Globus pallidus (tissue), 1 donor: ENCODE results near the gene CNNM1.
A peak's percentile ranks its signal among the peaks of the same experiment; 100 is the strongest.

ENCODE experiments used
- DNase-seq: peaks from one replicate; pipeline ENCODE4 v3.0.0-alpha.2; 2015; ENCODE audit warnings: low spot score

CNNM1 gene

DNA sequence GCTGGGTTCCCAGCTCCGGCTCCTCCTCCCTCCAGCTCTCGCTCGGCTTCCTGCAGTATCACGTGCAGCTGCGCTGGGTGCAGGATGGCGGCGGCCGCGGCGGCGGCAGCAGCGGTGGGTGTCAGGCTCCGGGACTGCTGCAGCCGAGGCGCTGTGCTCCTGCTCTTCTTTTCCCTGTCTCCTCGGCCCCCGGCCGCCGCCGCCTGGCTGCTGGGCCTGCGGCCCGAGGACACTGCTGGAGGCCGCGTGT, at the start of gene CNNM1:
TSS of gene CNNM1 (plus strand) at position 53 of the 250 bp plus-strand sequence. CDS start at position 85, 32 bp downstream.
- no peak for DNase-seq

GRCh38 chr10:99279626-99280111, 49.5 kb upstream of the CNNM1 start:
- no peak for DNase-seq

DNA sequence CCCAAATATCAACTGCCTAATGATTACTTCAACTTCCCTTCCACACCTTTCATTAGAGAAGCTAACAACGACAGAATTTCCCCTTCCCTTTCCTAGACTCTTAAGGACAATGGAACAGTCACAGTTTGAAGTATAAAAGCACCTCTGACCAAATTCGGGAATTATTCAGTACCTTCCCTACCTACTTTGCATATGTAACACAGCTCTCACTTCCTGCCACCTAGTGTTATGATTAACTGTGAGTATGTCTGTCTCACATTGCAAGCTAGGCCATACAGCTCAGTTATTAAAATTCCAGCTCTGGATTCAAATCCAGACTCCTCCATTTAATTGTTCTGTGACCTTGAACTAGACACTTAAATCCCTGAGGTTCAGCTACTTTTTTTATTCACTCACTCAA, 48.7 kb upstream of the CNNM1 start:
- no peak for DNase-seq

GRCh38 chr10:99285881-99286280, 43.3 kb upstream of the CNNM1 start:
- no peak for DNase-seq

GRCh38 chr10:99290306-99290705, 38.9 kb upstream of the CNNM1 start:
- DNase-seq: no peak

DNA sequence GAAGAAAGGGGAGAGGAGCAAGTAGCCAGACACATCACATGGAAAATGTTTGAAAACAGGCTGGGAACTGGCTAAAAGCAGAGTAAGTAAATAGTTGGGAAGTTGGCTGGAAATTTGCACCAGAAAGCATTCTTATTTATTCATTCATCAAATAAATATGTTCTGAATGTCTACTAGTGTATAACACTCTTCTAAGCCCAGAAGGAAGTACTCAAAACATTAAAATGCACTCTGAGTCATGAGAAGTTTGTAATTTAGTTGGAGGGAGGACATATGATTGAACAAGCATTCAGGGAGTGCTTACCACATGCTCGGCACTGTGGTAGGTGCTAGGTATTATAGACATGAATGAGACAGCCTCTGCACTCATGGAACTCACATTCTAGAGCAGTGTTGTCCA, 37.0 kb upstream of the CNNM1 start:
- no peak for DNase-seq

DNA sequence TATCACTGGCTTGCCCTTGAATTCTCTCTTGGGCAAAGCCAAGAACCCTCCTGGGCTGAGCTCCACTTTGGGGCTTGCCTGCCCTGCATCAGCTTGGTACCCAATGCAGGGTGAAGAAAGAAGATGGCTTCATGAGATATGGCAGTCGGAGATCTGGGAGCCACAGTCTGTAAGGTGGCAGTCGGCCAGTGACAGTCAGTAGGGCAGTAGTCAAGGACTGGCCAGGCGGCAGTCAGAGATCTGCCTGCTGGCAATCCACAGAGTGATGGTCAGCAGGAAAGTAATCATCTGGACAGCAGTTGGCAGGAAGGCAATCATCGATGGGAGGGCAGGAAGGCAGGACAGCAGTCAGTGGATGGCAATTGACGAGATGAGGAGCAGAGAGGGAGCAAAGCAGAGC, 32.6 kb upstream of the CNNM1 start:
- peak; percentile 7 for DNase-seq

DNA sequence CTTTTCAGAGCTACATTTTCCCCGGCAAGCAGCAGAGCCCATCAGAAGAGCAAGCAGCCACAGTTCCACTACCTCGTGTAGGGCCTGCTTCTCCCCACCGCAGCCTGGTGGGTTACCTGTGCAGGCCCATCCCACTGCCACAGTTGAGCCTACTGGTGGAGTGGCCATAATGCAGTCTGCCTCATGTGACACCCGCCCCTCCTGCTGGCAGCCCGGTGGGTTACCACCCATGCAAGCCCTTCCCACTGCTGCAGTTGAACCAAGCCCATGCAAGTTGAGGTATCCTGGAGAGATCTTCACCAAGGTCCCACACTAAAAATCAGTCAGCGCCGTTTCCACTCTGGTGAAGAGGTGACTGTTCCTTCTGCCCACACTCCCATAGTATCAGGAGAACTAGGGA, 32.1 kb upstream of the CNNM1 start:
- DNase-seq: no peak

DNA sequence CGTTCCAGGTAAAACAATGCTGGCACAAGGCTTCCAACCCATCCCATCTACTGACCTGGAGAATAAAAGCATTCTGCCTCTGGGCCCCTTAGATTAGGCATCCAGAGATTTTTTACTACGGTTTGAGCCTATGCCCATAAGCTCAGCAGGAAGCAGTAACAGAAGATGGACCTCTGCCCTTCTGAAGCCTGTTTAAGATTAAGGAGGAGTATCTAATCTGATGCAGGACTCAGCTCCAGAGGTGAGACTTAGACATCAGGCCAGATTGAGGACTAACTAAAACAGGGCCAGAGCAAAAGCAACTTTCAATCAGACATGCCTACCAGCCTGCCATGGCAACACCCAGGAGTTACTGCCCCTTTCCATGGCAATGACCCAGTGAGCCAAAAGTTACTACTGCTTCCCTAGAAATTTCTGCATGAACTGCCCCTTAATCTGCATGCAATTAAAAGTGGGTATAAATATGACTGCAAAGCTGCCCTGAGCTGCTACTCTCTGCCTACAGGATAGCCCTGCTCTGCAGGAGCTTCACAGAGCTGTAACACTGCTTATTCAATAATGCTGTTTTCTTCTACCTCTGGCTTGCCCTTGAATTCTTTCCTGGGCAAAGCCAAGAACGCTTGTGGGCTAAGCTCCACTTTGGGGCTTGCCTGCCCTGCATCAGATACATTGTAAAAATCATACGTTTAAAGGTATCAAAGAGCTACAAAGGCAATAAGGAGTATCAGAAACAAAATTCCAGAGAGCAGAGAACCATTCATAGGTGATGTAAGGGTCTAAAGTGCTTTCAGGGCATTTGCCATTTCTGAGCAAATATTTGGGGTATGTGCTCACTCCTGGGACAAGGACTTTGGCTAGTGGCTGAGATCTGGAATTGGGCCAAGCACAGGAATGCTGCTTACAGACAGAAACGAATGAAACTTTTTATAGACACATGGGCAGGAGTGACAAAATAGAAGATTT, 25.0 kb upstream of the CNNM1 start:
- no peak for DNase-seq

GRCh38 chr10:99304862-99305229, 24.3 kb upstream of the CNNM1 start:
- DNase-seq: no peak

GRCh38 chr10:99312501-99312900, 16.7 kb upstream of the CNNM1 start:
- no peak for DNase-seq

- no peak for DNase-seq
Measured at GRCh38 chr10:99315853-99316252, 13.3 kb upstream of the CNNM1 start.

DNA sequence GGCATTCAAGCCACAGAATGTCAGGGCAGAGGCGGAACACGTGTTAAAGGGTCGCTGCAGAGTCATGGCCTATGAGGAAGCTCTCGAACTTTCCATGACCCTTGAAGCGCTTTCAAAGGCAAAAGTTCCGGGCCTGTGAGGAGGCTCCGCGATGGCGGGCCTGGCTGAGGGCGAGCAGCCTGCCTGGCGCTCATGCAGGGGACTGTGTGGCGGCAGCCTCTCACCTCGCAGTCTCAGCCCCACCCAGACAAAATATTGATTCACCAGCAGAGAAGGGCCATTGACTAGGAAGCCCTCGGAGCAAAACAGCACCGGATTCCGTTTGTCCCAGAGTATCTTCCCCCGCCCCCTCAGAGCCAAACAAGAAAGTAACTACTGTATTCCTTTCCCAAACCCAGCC, 12.8 kb upstream of the CNNM1 start:
- DNase-seq: no peak

GRCh38 chr10:99318048-99318447, 11.1 kb upstream of the CNNM1 start:
- DNase-seq: no peak

DNA sequence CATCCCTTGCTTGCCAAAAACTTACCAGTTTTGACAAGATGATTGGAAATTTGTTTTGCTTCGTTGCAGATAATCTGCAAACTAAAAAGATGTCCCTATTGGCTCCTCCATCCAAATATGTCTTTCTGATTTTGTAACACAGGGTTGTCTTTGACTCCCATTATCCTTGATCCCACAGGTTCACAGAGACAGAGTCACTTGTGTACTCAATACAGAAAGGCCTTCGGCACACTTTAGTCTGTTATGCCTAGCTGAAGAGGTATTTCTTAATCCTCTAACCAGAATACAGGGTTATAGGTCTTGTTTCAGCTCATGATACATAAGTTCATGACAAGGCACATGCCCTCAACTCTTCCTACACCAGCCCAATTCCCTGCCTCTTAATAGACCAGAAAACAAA, 10.7 kb upstream of the CNNM1 start:
- no peak for DNase-seq

DNA sequence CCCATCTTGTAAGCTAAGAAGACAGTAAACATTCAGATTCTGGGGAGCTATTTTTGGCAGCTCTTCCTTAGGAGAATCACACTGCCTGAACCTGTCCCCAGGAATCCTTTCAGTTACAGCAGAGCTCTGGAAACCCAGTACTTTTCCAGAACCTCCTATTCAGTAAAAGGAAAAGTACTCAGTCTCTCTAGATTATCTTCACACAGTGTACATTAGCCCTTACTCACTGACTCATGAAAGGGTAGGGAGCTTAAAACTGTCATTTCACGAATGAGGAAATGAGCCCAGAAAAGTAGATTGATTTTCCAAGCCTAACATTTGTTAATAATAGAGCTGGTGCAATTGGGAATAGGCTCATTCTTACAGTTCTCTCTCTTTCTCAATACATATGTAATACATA, 3.9 kb upstream of the CNNM1 start:
- no peak for DNase-seq

- DNase-seq: no peak
Measured at GRCh38 chr10:99326871-99327270, 2.3 kb upstream of the CNNM1 start.

DNA sequence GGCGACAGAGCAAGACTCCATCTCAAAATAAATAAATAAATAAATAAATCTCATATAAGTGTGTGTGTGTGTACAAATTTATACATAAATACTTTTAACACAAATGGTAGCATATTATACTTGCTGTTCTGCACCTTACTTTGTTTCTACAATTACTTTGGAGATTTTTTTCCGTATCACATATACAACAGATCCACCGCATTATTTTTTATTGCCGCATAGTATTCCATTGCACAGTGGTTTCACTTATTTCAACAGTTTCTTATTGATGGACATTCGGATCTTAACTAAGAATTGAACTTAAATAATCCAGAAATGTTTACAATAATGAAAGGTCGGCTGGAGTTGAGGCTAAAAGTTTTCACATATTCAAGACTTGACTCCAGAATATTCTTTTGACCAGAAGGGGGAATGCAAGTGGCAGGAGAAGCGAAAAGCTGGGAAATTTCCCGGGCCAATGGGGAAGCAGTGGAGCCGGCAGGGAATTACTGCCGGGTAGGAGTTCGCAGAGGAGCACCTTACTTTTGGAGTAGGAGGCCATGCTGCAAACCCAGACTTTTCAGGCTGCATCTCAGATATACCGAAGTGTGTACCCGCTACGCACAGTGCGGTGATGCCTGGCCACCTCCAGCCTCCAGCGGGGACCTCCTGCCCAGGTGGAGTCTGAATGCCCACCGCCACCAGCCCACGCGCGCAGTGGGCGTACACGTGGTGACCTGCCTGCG, 415 bp upstream of the CNNM1 start:
- DNase-seq: no peak

DNA sequence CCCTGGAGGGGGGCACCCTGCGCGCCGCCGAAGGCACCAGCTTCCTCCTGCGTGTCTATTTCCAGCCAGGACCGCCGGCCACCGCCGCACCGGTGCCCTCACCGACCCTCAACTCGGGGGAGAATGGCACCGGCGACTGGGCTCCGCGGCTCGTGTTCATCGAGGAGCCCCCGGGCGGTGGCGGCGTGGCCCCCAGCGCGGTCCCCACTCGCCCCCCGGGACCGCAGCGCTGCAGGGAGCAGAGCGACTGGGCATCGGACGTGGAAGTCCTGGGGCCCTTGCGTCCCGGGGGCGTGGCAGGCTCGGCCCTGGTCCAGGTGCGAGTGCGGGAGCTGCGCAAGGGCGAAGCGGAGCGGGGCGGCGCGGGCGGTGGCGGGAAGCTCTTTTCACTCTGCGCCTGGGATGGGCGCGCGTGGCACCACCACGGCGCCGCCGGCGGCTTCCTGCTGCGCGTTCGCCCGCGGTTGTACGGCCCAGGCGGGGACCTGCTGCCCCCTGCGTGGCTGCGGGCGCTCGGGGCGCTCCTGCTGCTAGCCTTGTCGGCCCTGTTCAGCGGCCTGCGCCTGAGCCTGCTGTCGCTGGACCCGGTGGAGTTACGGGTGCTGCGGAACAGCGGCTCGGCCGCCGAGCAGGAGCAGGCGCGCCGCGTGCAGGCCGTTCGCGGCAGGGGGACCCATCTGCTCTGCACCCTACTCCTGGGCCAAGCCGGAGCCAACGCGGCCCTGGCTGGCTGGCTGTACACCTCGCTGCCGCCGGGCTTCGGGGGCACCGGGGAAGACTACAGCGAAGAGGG, 594 bp downstream of the CNNM1 start:
- no peak for DNase-seq

GRCh38 chr10:99330347-99330924, 1.3 kb downstream of the CNNM1 start:
- no peak for DNase-seq

- DNase-seq: no peak
Measured at GRCh38 chr10:99331207-99331803, 2.1 kb downstream of the CNNM1 start.

GRCh38 chr10:99337311-99337811, 8.2 kb downstream of the CNNM1 start:
- no peak for DNase-seq
